ENCODE data around the gene RHOF. TPM values are rescaled to one million over a fixed set of nuclear protein-coding genes. Genes with fewer than 3 reads are reported as not detected.

The RHOF gene
- total RNA-seq, 2 donors from 2014 or later = 9.5 to 23.5 TPM

DNA sequence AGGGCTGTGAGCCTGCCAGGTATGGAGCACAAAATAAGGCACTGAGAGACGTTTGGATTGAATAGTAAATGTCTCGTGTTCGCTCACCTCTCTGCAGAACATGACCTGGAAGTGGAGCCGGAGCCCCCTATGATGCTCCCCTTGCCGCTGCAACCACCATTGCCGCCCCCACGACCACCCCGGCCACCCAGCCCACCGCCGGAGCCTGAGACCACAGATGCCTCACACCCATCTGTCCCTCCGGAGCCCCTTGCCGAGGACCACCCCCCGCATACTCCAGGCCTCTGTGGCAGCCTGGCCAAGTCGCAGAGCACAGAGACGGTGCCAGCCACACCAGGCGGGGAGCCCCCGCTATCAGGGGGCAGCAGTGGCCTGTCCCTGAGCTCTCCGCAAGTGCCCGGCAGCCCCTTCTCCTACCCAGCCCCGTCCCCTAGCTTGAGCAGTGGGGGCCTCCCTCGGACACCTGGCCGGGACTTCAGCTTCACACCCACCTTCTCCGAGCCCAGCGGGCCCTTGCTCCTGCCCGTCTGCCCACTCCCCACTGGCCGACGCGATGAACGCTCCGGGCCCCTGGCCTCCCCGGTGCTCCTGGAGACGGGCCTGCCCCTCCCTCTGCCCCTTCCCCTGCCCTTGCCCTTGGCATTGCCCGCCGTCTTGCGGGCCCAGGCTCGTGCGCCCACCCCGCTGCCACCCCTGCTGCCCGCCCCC, 29.1 kb upstream of the RHOF start:
- H3K9me3 ChIP-seq = no peaks in the 10 kb centered on the region
- TF ChIP-seq, protein P1, sequence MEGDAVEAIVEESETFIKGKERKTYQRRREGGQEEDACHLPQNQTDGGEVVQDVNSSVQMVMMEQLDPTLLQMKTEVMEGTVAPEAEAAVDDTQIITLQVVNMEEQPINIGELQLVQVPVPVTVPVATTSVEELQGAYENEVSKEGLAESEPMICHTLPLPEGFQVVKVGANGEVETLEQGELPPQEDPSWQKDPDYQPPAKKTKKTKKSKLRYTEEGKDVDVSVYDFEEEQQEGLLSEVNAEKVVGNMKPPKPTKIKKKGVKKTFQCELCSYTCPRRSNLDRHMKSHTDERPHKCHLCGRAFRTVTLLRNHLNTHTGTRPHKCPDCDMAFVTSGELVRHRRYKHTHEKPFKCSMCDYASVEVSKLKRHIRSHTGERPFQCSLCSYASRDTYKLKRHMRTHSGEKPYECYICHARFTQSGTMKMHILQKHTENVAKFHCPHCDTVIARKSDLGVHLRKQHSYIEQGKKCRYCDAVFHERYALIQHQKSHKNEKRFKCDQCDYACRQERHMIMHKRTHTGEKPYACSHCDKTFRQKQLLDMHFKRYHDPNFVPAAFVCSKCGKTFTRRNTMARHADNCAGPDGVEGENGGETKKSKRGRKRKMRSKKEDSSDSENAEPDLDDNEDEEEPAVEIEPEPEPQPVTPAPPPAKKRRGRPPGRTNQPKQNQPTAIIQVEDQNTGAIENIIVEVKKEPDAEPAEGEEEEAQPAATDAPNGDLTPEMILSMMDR (IDR thresholded peaks at IDR 0.05) = no peak
- no peak for TF ChIP-seq POLR2AphosphoS5 (IDR thresholded peaks at IDR 0.05)
- no peak for TF ChIP-seq POLR2A (IDR thresholded peaks at IDR 0.05)

DNA sequence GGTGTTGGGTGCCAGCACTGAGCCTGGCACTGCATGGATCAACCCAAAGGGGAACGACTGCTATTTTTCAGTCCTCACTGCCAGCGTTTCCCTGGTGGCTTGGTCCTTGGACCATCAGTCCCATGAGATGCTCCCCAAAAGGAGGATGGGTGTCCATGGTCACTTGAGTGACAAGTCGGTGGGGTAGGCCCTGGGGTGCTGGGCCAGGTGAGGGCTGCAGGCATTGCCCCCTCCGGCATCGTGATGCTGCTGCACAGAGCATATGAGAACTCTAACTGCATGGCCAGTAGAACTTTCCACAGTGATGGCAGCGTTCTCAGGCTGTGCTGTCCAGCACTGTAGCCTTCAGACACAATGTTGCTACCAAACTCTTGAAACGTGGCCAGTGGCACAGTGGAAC, 26.6 kb upstream of the RHOF start:
- Histone ChIP-seq H3K4me1 (replicated peaks) (no peaks in the 10 kb centered on the region), H3K36me3 (peaks cover 23 to 32% of the 10 kb centered on the region in 2 donors), H3K9me3 (no peaks in the 10 kb centered on the region), H3K4me3 (no peak overlapping the region), H3K27ac (no peak overlapping the region), H3K27me3 (replicated peaks; ENCODE audit: insufficient read depth) (no peaks in the 10 kb centered on the region)
- no peak for DNase-seq (ENCODE audit: low spot score)
- TF ChIP-seq, protein P1 (IDR thresholded peaks at IDR 0.05) = no peak
- no peak for TF ChIP-seq POLR2A (IDR thresholded peaks at IDR 0.05)
- no peak for TF ChIP-seq POLR2AphosphoS5 (IDR thresholded peaks at IDR 0.05)
- WGBS = 84% methylated on average over 7 of the region's 7 CpGs
- intact Hi-C loops (cut with DNase I) = no loop called here

More for the DNA sequence above, 29.1 kb upstream of the RHOF start:
- Histone ChIP-seq H3K27me3 (replicated peaks; ENCODE audit: insufficient read depth) (no peaks in the 10 kb centered on the region), H3K4me3 (no peak overlapping the region), H3K4me1 (replicated peaks) (no peaks in the 10 kb centered on the region), H3K27ac (no peak overlapping the region), H3K36me3 (peaks cover 23 to 25% of the 10 kb centered on the region in 2 donors)
- no peak for DNase-seq (ENCODE audit: low spot score)
- intact Hi-C loops (cut with DNase I) = no loop called here
- 84% methylated on average over 39 of the region's 39 CpGs for WGBS

DNA sequence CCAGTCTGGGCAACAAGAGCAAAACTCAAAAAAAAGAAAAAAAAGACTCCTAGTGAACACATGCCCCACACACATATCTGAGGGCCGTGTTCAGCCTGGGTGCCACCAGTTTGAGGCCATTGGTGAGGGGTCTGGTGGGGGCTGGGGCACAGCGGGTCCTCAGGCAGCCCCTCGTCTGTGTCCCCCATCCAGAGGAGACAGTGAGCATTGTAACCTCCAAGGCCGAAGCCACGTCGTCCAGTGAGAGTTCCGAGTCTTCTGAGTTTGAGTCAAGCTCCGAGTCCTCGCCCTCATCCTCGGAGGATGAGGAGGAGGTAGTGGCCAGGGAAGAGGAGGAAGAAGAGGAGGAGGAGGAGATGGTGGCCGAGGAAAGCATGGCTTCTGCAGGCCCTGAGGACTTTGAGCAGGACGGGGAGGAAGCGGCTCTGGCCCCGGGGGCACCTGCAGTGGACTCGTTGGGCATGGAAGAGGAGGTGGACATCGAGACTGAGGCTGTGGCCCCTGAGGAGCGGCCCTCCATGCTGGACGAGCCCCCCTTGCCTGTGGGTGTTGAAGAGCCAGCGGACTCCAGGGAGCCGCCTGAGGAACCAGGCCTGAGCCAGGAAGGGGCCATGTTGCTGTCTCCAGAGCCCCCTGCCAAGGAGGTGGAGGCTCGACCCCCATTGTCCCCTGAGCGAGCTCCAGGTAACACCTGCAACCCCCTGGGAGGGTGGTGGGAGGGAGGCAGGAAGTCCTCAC, 25.9 kb upstream of the RHOF start:
- peaks cover 24 to 39% of the 10 kb centered on the region in 2 donors for H3K36me3 ChIP-seq
- H3K9me3 ChIP-seq = no peaks in the 10 kb centered on the region
- no peak overlapping the region for H3K27ac ChIP-seq
- 88% methylated on average over 22 of the region's 22 CpGs for WGBS
- TF ChIP-seq, protein P1 (IDR thresholded peaks at IDR 0.05) = no peak
- TF ChIP-seq POLR2A (IDR thresholded peaks at IDR 0.05) (no peak), POLR2AphosphoS5 (IDR thresholded peaks at IDR 0.05) (no peak)
- no peaks in the 10 kb centered on the region for H3K27me3 ChIP-seq (replicated peaks; ENCODE audit: insufficient read depth)
- DNase-seq (ENCODE audit: low spot score) = no peak
- no peak overlapping the region for H3K4me3 ChIP-seq
- no peaks in the 10 kb centered on the region for H3K4me1 ChIP-seq (replicated peaks)
- intact Hi-C loops (cut with DNase I) = no loop called here

DNA sequence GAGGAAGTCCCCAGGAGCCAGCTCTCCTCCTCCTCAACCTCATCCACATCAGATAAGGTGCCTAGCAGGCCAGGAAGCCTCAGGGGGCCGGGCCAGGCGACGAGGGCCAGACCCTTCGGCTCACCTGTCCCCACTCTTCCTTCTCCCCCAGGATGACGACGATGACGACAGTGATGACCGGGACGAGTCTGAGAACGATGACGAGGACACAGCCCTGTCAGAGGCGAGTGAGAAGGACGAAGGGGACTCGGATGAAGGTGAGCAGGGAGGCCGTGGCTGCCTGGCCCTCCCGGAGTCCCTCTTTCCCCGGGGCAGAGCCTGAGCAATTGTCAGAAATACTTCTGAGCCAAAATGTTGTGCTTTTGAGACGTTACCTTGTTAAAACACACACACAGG, 24.2 kb upstream of the RHOF start:
- no peak for DNase-seq (ENCODE audit: low spot score)
- intact Hi-C loops (cut with DNase I) = no loop called here
- no peak for TF ChIP-seq POLR2AphosphoS5 (IDR thresholded peaks at IDR 0.05)
- TF ChIP-seq, protein P1 (IDR thresholded peaks at IDR 0.05) = no peak
- no peak for TF ChIP-seq POLR2A (IDR thresholded peaks at IDR 0.05)
- 90% methylated on average over 18 of the region's 18 CpGs for WGBS
- no peak overlapping the region for H3K4me3 ChIP-seq
- no peaks in the 10 kb centered on the region for H3K9me3 ChIP-seq
- no peaks in the 10 kb centered on the region for H3K27me3 ChIP-seq (replicated peaks; ENCODE audit: insufficient read depth)
- no peaks in the 10 kb centered on the region for H3K4me1 ChIP-seq (replicated peaks)
- H3K27ac ChIP-seq = no peak overlapping the region
- H3K36me3 ChIP-seq = peaks cover 22 to 36% of the 10 kb centered on the region in 2 donors

All from prostate gland (tissue), 2 donors.